ENCODE results near the gene PATZ1. TPM values are rescaled to one million over a fixed set of nuclear protein-coding genes. Genes with fewer than 3 reads are reported as not detected.
"Not testable (repeated sequence)": the region's sequence is repeated elsewhere in the genome, so short reads cannot be mapped to it uniquely, and the experiment has no call there.

Gene PATZ1
- 29.9 TPM for total RNA-seq

DNA sequence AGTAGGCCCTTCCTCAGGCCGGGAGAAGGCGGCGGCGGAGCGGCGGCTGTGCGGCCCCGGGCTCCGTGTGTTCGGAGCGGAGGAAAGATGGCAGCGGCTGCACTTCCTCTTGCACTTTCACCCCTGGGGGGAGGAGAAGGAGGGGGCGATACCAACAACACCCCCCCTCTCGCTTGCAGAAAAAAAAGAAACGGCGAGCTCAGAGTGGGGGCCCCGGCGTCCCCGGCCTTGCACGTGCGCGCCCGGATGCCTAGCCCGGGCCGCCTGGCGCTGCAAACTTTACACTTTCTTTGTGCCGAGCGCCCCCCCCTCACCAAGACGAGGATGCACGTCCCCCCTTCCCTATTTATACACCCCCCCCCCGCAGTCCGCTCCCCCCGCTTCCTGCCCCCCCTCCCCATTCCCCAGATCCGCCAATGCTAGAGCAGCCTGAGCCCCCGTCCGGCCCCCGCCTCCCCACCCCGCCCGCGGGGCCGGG is at the start of gene PATZ1:
PATZ1 (minus strand) TSS at position 92 of the 478 bp plus-strand sequence. CDS start 744 bp downstream, outside the sequence.
- no peak for DNase-seq

DNA sequence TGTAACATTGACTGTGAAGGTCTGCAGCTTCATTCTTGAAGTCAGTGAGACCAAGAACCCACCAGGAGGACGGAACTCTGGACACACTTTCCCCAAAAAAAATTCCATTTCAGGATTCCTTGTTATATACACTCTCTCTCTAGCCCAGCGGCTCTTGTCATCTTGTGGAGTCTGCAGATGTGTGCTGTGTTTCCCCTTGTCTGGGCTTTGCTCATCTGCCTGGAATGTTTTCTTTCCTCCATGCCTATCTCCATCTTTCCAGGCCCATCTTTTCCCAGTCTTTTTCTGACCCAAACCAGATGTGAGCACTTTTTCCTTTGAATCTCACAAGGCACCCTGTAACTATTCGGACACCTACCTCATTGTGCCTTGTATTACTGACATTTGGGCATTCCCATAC is 48.2 kb upstream of the PATZ1 start:
- no peak for DNase-seq

GRCh38 chr22:31393893-31394292 is 47.7 kb upstream of the PATZ1 start:
- DNase-seq: no peak

GRCh38 chr22:31378651-31379050 is 32.5 kb upstream of the PATZ1 start:
- not testable (repeated sequence) for DNase-seq

DNA sequence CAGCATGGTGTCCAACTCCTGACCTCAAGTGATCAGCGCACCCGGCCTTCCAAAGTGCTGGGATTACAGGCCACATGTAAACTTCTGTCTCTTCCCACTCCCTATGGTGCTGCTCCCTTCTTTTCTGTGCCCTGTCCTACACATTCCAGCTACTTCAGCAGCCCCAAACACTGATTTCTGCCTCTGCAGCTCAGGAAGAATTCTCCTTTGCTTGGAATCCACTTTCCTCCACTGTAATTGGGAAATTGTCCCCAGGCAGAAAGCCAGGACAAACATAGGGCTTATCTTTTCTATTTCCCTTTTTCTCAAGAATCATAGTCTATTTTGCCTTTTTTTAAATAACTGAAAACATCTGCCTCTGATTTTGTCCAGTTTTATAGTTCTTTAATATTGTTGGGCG is 32.0 kb upstream of the PATZ1 start:
- DNase-seq: no peak

DNA sequence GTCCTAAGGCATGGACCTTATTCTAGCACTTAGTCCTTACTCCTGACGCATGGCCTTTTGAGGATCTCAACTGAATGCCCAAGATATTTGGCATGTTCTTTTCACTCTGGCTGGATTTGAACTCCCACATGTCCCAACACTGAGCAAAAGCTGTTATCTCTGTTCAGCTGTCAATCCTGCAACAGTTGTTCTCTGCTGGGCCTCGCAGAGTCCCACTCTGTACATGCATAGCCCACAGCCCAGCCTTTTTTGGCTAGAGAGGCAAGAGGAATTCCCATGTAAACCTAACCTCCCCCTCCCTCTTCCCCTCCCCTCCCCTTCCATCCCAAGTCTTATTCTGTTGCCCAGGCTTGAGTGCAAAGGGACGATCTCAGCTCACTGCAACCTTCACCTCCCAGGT is 31.5 kb upstream of the PATZ1 start:
- no peak for DNase-seq

DNA sequence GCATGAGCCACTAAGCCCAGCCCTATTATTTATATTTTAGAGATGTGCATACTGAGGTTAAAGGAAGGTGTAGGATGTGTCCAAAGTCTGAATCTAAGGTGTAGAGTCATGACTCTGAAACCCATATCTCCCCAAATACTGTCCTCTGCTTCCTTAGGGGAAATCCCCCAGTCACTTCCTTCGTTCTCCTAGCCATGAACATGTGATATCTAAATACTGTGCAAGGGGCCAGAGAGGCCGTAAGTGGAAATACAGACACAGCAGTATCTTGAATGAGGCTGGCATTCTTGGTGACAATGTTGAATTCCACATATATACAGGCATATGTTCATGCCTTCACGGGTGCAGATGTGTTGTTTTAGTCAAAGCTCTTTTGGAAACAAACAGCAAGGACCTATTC is 21.3 kb upstream of the PATZ1 start:
- no peak for DNase-seq

DNA sequence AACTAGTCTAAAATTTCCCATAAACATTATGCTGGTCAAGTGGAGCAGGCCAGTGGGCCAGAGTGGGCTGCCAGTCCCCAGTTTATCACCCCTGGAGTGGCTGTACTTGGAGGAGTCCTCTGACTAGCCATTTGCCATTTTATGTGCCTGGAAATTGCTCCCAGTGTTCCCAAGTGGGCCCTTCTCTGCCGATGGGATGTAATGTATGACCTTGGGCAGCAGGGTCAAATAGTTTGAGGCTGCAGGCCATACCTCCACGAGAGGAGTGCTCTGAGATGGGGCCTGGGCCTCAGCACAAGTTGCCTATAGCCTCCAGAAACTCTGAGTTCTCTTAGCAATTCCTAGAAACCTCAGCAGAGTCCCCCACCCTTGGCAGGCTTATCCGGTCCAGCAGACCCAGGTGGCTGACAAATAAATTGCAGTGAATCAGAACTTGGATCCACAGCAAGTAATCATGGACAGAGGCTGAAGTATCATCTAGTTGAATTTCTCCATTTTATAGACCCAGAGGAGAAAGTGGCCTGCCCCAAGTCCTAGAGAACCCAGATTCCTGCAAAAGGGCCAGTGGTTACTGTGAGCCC is 17.8 kb upstream of the PATZ1 start:
- DNase-seq: no peak

- no peak for DNase-seq
Observed at GRCh38 chr22:31361743-31362142, 15.6 kb upstream of the PATZ1 start.

DNA sequence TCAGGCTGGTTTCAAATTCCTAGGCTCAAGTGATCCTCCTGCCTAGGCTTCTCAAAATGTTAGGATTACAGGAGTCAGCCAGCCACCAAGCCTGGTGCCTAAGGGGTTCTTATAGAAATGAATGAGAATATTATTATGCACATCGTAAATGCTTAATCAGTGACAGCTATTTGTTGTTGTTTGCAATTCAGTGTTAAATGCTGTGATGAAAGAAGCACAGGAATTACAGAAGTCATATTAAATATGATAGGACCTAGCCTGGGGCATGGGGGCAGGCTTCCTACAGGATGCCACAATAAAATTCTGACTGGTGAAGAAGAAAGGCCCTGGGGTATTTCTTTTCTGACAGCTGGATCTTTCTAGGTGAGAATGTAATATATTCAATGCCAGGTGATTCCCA is 13.9 kb upstream of the PATZ1 start:
- DNase-seq: no peak

GRCh38 chr22:31354515-31354914 is 8.4 kb upstream of the PATZ1 start:
- DNase-seq: no peak

- DNase-seq: no peak
Observed at GRCh38 chr22:31350410-31350863, 4.3 kb upstream of the PATZ1 start.

DNA sequence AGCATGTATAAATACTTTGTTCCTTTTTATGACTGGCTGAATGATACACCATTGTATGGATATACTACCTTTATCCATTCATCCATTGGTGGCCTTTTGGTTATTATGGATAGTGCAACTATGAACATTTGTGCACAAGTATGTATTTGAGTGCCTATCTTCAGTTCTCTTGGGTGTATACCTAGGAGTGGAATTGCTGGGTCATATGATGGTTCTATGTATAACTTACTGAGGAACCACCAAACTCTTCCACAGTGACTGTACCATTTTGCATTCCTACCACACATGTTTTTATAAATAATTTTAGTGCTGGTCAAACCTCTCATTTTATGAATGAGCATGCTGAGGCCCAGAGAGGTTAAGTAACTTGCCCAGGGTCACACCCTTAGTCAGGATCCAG is 3.8 kb upstream of the PATZ1 start:
- no peak for DNase-seq

- DNase-seq: no peak
Observed at GRCh38 chr22:31348766-31349165, 2.6 kb upstream of the PATZ1 start.

GRCh38 chr22:31348009-31348337 is 1.8 kb upstream of the PATZ1 start:
- not testable (repeated sequence) for DNase-seq

DNA sequence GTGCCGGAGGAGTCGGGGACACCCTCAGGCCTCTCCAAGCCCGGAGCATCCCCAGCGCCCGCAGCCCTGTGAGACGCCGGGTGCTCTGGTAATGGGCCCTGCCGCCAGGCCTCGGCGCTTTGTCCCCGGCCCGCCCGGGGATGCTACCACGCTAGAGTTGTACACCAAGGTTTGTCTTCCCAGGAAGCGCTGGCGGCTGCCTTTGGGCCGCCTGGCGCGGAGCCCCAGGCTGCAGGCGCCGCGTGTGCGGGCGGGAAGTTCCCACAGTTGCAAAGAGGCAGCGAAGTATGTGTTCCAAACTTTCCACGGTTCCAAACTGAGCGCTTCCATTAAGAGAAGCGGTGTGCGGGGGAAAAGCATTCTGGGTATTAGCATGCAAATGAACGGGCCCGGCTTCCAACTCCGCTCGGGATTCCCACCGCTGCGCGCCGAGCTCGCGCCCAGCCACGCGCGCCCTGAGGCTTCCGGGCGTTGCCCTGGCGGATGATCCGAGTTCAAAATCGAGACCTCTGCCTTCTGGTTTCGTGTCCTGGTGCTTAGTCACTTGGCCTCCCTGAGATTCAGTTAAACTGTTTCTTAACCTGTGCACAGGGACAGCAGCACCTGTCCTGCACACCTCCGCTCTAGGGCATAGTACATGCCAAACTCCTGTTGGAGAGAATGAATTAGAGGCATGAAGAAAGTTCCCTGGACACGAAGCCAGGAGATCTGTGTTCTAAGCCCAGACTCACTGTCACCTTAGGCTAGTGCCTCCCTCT is 1.3 kb upstream of the PATZ1 start:
- DNase-seq: peak; percentile 35

- peak; percentile 34 for DNase-seq
Observed at GRCh38 chr22:31346733-31347250, 646 bp upstream of the PATZ1 start.

DNA sequence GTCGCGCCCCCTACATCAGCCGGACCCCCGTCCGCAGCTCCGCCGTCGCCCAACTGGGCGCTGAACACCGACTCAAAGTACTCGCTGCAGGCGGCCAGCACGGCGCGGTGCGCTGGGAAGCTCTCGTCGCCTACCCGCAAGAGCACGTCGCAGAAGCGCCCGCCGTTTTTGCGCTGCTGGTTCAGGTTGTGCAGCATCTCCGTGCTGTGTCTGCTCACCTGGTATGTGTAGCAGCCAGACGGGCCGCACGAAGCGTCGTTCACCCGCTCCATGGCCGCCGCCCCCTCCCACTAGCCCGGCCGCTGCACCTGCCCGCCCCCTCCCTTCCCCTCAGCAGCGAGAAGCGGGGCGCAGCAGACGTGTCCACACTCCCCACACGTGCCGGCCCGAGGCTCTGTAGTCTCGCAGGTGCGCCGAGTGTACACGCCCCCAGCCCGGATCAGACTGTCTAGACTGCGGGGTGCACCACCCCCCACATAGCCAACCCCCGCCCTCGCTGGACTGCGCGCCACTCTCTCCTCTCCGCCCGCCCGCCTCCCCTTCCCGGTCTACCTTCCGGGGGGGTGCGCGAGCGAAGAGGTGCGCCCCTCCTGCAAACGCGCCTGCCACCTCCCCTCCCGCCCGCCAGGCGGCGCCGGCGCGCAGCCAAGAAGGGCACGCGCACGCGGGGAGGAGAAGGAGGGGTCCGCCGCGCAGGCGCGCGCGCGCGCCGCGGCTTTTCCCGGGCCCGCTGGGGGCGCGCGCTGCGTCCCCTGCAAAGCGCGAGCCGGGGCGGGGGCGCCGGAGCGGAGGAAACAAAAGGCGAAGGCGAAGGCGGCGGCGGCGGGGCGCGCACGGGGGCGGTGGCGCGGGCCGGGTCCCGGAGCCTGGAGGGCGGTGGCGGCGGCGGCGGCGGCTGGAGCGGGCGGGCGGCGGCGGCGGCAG is 553 bp downstream of the PATZ1 start:
- peak; percentile 74 for DNase-seq

GRCh38 chr22:31344578-31345330 is 1.4 kb downstream of the PATZ1 start:
- no peak for DNase-seq

DNA sequence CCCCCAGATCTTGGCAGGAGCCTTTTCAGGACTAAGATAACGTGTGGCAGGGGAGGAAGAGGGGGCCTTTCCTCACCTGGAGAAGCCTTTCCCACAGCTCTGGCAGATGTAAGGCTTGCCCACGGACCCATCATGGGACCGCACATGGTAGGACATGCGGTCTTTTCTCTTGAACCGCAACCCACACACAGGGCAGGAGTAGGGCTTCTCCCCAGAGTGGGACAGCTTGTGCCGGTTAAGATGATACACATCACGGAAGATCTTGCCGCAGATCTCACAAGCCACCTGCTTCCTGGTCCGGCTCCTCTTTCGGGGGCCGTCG is 1.9 kb downstream of the PATZ1 start:
- DNase-seq: no peak

DNA sequence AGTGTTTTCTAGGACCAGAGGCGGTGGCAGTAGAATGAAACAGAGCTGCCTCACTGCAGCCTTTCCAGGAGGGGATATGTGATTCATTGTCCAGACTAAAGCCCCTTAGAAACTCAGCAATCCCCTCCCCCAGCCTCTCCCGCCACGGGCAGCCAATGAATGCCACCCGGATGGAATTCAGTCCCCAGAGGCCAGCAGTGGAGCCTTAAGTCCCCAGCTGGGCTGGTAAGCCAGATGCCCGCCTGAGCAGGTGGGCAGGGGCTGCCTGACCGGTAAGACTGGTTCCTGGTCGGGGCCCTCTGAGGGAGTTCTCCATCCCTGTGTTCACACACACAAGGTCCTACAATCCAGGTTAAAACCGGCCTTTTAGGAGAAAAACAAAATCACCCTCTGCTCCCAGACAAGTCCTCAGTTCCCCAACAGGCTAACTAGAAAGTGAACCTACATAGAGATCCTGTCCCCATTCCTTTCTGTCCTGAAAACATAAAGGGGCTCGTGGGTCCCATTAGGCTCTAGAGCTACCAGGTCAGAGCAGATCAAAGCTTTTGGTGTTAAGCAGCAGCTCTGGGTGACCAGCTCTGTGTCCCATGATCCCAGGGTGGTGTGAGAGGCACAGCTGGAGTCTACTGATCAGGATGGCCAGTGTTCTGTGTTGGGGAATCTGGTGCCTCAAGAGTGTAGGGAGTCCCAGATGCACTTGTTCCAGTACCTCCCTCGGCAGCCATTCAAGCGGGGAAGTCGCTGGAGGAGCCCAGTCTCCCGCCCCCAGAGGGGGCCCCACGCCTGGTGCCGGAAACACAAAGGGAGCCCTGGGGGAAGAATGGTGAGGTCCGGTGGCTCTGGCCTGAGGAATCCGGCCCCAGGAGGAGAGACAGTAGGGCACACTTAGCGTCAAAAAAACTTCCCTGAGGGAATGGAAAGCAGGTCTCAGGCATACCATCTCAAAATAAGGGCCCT is 2.6 kb downstream of the PATZ1 start:
- DNase-seq: no peak
